HL-60 (cell line): ENCODE results near the gene AGA.

Source experiments
- DNase-seq, 2 experiments: peaks; one replicate each; pipeline ENCODE4 v3.0.0-alpha.2; 2010 to 2020; ENCODE audit warnings: low read depth in 1 of 2, low spot score in 1 of 2
- H3K27ac ChIP-seq: fragments of 250-450 bp; sonication (Bioruptor Pico); replicated peaks from 2 replicates; pipeline ENCODE4 v1.5.1; 2020; ENCODE audit warnings: mild to moderate bottlenecking, moderate library complexity
- H3K27me3 ChIP-seq: fragments of 250-450 bp; sonication (Bioruptor Pico); 2 replicates; pipeline ENCODE4 v1.5.1; 2021; ENCODE audit warnings: mild to moderate bottlenecking, moderate library complexity; ENCODE audit not compliant: insufficient read depth, poor library complexity, severe bottlenecking
- H3K4me3 ChIP-seq: replicated peaks from 2 replicates; pipeline ENCODE4 v1.5.1; 2011; ENCODE audit warnings: mild to moderate bottlenecking, control low read depth, low read length; ENCODE audit not compliant: insufficient read depth
- GABPA ChIP-seq: IDR thresholded peaks from 2 replicates; pipeline ENCODE4 v1.6.1; 2012; ENCODE audit warnings: low read depth
- POLR2AphosphoS5 ChIP-seq: IDR thresholded peaks from 2 replicates; pipeline ENCODE4 v1.6.1; 2012; ENCODE audit warnings: low read depth
- REST ChIP-seq: IDR thresholded peaks from 2 replicates; pipeline ENCODE4 v1.6.1; 2012; ENCODE audit warnings: low read depth; ENCODE audit not compliant: insufficient replicate concordance
- SPI1 ChIP-seq: IDR thresholded peaks from 2 replicates; pipeline ENCODE4 v1.6.1; 2012; ENCODE audit warnings: low read depth, mild to moderate bottlenecking, borderline replicate concordance
- TF ChIP-seq, protein P1 (sequence below): IDR thresholded peaks from one replicate; pipeline ENCODE4 v1.5.1; 2011; ENCODE audit warnings: low read length, control low read depth, inconsistent platforms; ENCODE audit not compliant: insufficient read depth

The AGA gene

GRCh38 chr4:177453116-177453515, 10.9 kb upstream of the AGA start:
- Histone ChIP-seq H3K27me3 (no peaks in the 10 kb centered on the region), H3K27ac (no peak overlapping the region), H3K4me3 (no peak overlapping the region)
- TF ChIP-seq GABPA (no peak), POLR2AphosphoS5 (no peak), SPI1 (no peak), REST (no peak)
- TF ChIP-seq, protein P1, sequence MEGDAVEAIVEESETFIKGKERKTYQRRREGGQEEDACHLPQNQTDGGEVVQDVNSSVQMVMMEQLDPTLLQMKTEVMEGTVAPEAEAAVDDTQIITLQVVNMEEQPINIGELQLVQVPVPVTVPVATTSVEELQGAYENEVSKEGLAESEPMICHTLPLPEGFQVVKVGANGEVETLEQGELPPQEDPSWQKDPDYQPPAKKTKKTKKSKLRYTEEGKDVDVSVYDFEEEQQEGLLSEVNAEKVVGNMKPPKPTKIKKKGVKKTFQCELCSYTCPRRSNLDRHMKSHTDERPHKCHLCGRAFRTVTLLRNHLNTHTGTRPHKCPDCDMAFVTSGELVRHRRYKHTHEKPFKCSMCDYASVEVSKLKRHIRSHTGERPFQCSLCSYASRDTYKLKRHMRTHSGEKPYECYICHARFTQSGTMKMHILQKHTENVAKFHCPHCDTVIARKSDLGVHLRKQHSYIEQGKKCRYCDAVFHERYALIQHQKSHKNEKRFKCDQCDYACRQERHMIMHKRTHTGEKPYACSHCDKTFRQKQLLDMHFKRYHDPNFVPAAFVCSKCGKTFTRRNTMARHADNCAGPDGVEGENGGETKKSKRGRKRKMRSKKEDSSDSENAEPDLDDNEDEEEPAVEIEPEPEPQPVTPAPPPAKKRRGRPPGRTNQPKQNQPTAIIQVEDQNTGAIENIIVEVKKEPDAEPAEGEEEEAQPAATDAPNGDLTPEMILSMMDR = no peak
- DNase-seq = no peak

- no peak for DNase-seq
- Histone ChIP-seq H3K4me3 (no peak overlapping the region), H3K27ac (no peak overlapping the region), H3K27me3 (no peaks in the 10 kb centered on the region)
- TF ChIP-seq REST (no peak), SPI1 (no peak), GABPA (no peak), POLR2AphosphoS5 (no peak)
- TF ChIP-seq, protein P1 = no peak
Measured at GRCh38 chr4:177451108-177451500, 8.9 kb upstream of the AGA start.

GRCh38 chr4:177450426-177451107, 8.3 kb upstream of the AGA start:
- TF ChIP-seq REST (no peak), SPI1 (no peak), POLR2AphosphoS5 (no peak), GABPA (no peak)
- TF ChIP-seq, protein P1 = no peak
- Histone ChIP-seq H3K27me3 (no peaks in the 10 kb centered on the region), H3K27ac (peak overlapping the region; percentile 1; the same call in 1 of the 2 replicates), H3K4me3 (no peak overlapping the region)
- DNase-seq = peak in 1 of 2 experiments; percentile 79
